AG08396 (cell line): ENCODE measurements around the gene BRAT1.

ENCODE experiments used
- DNase-seq: peaks from one replicate; pipeline ENCODE4 v3.0.0; 2012; ENCODE audit warnings: low spot score, mixed read lengths

Gene BRAT1

DNA sequence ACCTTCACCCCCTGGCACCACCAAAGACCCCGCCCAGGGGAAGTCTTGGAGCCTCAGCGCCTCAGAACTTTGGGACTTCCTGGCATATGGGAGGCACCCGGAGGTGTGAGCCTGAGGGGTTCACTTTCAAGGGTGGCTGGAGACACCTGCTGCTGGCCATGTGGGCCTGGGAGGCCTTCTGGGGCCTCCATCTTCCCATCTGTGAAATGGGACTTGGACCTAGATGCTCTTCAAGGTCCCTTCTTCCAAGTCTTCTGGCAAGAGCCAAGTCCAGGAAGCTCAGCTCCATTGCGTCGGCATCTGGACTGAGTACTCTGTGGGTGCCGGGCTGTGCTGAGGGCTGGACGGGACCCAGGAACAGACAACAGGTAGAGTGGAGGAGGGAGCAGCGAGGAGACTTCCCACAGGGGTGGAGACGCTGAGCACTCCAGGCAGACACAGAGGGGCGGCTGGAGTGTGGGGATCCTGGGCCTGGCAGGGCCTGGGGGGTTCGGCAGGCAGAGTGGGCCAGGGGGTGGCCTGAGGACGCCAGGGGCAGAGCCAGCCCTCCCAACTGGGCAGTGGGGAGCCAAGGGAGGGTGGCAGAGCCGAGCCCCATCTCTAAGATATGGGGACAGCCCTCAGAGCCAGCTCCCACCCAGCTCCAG is 45.1 kb downstream of the BRAT1 start:
- no peak for DNase-seq

DNA sequence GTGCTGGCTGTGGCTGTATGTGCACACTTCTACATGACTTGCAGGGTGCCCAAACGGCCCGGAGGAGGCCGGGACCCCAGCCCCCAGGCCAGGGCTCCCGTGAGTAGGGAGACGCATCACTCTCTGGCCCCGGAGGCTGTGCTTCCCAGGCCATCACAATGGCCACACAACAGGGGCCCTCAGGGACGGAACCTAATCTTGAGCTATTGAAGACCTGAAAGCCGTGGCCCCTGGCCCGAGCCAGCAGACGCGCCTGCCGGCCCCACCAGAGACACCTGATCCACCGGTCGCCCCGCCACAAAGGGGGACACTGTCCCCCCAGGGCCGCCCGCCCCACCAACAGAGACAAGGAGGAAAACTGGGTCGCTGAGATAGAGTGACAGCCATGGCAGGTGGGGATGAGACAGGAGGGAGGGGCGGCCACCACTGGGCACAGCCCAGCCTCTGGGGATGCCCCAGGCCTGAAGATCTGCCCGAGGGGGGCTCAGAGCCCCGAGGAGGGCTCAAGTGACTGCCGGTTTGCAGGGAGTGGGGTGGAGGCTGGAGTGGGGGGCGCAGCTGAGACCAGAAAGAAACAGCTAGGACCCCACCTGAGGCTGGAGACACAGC is 45.9 kb downstream of the BRAT1 start:
- DNase-seq, result no peak

DNA sequence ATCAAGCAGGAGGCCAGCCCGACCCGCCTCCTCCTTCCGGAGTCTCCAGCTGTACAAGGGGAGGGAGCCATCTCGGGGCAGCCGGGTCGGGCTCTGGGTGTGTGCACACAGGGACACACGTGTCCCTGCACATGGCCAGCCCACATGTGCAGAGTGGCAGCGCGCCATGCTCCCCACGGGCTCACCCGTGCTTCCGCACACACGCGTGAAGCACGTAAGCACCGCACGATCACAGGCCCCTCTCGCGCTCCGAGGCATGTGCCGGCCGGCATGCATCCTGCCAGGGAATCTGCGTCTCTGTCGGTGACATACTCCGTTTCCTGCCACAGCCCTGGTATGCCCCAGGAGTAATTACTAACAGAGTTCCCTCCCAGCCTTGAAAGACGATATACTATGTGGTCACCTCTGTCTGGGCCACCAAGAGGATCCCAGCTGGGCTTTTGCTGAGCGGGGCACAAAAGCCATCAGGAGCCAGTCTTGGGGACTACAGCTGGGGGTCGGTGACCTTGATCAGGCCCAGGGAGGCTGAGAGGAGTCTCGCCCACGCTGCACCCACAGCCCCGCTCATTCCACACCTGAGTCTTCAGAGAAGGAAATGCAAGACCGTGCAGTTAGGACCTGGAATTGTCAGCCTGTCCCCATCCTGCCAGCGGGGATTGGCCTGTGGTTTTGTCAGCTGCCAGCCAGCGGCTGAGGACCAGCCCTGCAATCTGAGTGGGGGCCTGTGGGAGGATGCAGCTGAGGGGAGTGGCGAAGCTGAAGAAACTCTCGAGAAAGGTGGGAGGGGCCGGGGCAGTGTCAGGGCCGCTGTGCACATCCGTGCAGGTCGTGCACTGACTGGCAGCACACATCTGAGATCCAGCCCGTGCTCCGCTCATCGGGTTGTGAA is 46.8 kb downstream of the BRAT1 start:
- DNase-seq, result no peak

GRCh38 chr7:2507917-2508306 is 47.4 kb downstream of the BRAT1 start:
- no peak for DNase-seq

GRCh38 chr7:2507208-2507916 is 48.0 kb downstream of the BRAT1 start:
- DNase-seq, result no peak

- no peak for DNase-seq
Observed at GRCh38 chr7:2505401-2505800, 49.9 kb downstream of the BRAT1 start.

- DNase-seq, result no peak
Observed at GRCh38 chr7:2504889-2505375, 50.4 kb downstream of the BRAT1 start.

GRCh38 chr7:2504128-2504888 is 51.0 kb downstream of the BRAT1 start:
- no peak for DNase-seq

GRCh38 chr7:2503056-2503941 is 52.0 kb downstream of the BRAT1 start:
- DNase-seq, result no peak

DNA sequence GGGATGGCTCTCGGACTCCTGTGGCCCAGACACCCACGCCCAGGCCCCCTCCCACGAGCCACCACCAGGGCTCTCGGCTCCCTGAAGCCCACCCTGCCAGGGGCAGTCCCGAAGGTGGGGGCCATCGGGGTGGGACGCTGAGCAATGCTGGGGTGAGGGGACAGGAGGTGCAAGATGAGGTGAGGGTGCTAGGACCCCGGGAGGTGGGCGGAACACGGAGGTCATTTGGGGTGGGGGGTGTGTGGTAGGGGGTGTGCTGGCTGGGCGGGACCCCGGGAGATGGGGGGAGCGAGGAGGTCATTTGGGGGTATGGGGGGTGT is 52.7 kb downstream of the BRAT1 start:
- DNase-seq, result no peak

DNA sequence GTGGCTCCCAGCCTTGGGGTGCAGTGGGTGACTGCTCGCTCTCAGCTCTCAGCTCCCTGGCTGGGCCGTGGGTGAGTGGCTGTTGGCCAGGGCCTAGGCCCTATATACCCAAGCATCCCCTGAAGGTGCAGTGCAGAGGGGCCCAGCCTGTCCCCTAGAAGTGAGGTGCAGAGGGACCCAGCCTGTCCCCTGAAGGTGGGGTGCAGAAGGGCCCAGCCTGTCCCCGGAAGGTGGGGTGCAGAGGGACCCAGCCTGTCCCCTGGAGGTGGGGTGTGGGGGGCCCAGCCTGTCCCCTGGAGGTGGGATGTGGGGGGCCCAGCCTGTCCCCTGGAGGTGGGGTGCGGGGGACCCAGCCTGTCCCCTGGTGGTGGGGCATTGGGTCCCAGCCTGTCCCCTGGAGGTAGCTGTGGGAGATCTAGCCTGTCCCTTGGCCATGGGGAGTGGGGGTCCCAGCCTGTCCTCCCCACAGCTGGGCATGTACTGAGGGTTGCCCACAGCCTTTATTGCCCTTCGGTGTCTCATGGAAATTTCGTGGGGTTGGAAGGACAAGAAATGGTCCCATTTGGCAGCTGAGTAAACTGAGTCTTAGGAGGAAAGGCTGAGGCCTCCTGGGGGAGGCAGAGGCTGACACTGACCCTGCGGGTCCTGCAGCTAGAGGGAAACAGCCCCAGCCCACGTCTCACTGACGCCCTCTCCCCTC is 53.2 kb downstream of the BRAT1 start:
- no peak for DNase-seq

- DNase-seq, result no peak
Observed at GRCh38 chr7:2500701-2501100, 54.6 kb downstream of the BRAT1 start.

DNA sequence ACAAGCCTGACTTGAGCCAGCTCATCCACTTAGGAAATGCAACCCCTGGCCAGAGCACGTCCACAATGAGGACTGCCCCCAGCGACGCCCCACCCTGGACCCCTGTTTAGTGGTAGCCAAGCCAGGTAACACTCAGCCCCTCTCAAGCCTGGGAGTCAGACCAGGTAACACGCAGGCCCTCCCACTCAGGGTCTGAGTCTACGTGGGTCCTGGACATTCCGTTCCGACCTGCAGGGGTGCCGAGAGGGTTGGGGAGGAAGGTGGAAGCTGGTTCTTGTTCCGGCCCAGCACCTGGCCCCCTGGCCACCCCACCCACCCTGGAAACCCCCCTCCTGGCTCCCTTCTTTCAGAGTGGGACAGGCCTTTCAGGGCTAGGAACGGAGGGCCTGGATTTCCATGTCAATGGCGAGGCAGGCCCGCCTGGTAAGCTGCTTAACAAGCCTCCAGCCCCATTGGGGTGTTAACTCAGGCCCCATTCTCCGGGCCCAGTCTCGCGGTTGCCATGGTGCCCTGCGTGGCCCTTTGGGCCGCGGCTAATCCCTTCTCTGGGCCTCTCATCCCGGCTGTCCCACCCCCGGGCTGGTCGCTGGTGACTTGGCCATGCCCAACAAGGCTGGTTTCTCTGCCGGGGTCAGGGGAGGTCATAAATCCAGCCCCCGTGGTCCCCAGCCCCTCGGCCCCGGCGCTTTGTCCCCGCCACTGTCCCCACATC is 55.4 kb downstream of the BRAT1 start:
- DNase-seq, result no peak

DNA sequence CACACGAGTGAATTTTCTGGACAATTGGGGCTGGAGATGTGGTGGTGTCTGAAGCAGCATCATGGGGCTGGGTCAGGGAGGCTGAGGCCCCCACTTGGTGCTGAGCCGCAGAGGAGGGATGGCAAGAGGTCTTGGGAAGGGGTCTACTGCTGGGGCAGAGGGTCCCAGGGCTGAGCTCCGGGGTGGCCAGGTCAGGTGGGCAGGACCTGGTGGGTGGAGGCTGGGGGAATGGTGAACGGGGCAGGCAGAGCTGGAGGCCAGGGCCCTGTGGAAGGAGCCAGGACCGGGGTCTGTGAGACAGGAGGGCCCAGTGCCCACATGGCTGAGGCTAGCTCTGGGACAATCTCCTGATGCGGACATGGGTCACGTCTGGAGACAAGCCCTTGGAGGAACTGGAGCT is 56.1 kb downstream of the BRAT1 start:
- DNase-seq, result no peak

DNA sequence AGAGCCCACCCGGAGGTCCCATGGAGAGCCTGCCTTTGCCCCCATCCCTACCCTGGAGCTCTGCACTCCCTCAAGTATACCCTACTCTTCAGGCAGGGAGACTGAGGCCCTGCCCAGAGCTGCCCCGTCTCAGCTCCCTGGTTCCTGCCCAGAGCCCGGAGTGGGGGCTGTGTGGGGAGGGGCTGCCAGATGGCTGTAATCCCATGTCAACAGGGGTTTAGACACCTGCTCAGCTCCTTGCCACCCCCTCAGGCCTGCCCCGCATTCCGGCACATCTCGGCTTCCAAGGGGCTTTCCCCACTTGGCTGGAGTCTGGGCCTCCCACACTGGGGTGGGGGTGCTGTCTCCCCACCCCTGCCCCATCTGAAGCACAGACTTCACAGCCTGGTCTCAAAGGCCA is 56.6 kb downstream of the BRAT1 start:
- no peak for DNase-seq

DNA sequence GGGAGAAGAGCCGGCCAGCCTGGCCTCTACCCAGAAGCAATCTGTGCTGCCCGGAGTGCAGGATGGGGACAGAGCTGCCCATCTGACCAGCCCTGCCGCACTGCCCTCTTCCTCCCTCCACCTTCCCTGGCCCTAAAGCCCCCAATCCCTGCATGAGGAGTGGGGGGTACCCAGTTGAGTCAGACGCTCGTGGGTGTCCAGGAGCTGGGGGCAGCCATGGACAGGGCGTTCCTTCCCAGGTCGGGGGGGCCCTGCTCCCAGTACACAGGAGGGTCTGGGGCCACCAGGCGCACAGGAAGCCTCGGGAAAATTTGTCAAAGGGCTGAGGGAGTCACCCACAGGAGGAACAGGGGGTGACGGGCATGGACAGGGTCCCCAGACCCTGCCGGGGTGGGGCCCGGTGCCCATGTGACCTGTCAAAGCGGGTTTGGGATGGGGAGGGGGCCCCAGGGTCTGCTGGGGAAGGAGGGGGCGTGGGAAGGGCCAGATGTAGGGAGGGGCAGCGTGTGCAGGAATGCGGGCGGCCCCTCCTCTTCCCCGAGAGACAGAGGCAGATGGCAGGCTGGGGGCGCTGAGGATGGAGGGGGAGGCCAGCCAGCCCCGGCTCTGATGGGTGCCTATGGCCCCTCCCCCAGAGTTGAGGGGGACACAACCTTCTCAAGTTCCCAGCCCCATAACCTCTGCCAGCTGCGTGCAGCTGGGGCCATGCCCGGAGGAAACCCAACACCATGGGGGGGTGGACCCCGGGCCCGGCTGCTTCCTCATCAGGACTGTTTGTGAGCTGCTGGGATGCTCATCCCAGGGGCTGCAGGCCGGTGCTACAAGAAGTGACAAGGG is 57.6 kb downstream of the BRAT1 start:
- no peak for DNase-seq

DNA sequence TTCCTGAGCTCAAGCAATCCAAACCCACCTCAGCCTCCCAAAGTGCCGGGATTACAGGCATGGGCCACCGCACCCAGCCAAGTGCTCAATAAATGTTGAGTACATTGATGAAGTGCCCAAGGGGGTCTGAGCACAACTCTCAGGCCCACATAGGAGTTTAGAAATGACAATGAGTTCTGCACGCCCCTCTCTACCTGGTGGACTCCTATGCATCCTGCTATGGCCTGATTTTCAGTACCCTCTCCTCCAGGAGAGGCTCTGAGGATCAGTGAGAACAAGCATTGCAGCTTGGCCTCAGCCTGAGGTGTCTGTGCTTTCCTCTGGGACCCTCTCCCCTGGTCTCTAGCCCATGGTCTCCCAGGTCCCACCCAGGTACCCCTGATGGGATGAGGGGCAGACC is 58.3 kb downstream of the BRAT1 start:
- no peak for DNase-seq

DNA sequence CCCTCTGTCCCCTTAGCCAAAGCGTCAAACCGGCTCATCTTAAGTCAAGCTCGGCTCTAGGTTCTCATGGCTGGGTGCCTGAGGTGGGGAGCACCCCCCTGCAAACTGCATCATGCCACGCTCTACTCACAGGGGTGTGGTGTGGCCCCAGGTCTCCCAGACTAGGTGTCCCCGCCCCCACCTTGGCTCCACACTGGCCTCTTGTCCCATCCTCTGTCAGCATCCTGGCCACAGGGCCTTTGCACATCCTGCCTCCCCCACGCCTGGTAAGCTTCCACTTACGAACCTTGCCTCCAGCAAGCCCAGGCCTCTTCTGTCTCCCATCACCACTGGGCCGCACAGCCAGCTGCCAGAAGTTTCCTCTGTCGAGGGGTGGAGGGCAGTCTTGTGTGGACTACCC is 58.9 kb downstream of the BRAT1 start:
- no peak for DNase-seq
